NT2/D1 (cell line): ENCODE results near the gene YIPF5.

Source experiments
- SUZ12 ChIP-seq: IDR thresholded peaks from 2 replicates; pipeline ENCODE4 v1.6.1; 2011; ENCODE audit not compliant: insufficient read length, insufficient read depth; ENCODE audit errors: extremely low read depth
- YY1 ChIP-seq: IDR thresholded peaks from 2 replicates; pipeline ENCODE4 v1.6.1; 2011; ENCODE audit not compliant: insufficient read length, insufficient read depth
- ZNF274 ChIP-seq: IDR thresholded peaks from 2 replicates; pipeline ENCODE4 v1.6.1; 2011; ENCODE audit warnings: mild to moderate bottlenecking, low read depth, low read length

DNA sequence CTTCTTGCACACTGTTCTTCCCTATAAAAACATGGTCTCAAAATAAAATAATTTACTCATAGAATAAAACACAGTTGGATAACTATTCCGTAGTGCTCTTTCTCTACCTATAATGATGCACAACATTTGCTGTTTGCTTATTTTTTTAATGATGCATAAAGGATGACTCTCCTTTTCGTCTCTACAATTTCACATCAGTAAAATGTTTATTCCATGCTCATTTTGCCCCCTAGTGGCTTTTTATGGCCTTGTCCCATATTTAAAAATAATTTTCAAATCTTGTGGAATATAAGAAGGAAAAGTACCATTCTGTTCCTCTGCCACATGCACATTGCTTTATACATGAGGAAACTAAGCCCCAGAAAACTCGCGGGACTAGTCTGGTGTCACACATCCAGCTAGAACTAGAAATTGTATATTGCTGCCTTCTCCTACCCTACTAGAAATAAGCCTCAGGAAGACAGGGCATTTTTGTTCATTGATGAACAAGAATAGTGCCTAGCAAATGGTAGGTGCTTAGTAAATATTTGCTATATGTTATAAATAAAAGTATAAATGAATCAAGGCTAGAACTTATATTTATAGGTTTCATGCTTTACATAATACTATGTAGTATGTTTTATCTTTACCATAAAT is 12.9 kb upstream of the YIPF5 start:
- TF ChIP-seq YY1 (no peak), ZNF274 (no peak), SUZ12 (no peak)
